Measurements from ENCODE around the gene ZGLP1.

The ZGLP1 gene

GRCh38 chr19:10277795-10278589 lies 31.6 kb downstream of the ZGLP1 start:
- Mint-ChIP-seq H3K4me1 (no peaks in the 10 kb centered on the region), H3K4me3 (no peak overlapping the region), H3K9me3 (no peaks in the 10 kb centered on the region), H3K27me3 (ENCODE audit: low read depth) (peaks cover 33% of the 10 kb centered on the region), H3K36me3 (ENCODE audit: low read depth) (no peaks in the 10 kb centered on the region), H3K27ac (no peak overlapping the region)
- no peak for TF ChIP-seq CTCF (IDR thresholded peaks at IDR 0.05; ENCODE audit: unreplicated experiment in 3 of 3)

DNA sequence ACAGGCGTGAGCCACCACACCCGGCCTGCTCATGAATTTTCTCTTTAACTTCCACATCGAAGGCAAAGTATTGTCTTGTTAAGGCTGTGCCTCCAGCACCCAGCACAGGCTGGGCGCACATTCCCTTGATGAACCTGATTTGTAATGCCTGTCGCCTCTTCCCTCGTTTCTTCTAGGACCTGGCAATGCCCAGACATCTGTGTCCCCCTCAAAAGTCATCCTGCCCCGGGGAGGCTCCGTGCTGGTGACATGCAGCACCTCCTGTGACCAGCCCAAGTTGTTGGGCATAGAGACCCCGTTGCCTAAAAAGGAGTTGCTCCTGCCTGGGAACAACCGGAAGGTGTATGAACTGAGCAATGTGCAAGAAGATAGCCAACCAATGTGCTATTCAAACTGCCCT lies 35.0 kb downstream of the ZGLP1 start:
- Mint-ChIP-seq H3K4me3 (no peak overlapping the region), H3K4me1 (no peaks in the 10 kb centered on the region), H3K27me3 (ENCODE audit: low read depth) (peaks cover 62% of the 10 kb centered on the region), H3K27ac (peak overlapping the region in 1 of 3 experiments; percentile 58), H3K9me3 (no peaks in the 10 kb centered on the region), H3K36me3 (ENCODE audit: low read depth) (no peaks in the 10 kb centered on the region)
- TF ChIP-seq CTCF (IDR thresholded peaks at IDR 0.05; ENCODE audit: unreplicated experiment in 3 of 3), result no peak

GRCh38 chr19:10271543-10272086 lies 38.0 kb downstream of the ZGLP1 start:
- peaks cover 79% of the 10 kb centered on the region for H3K27me3 Mint-ChIP-seq (ENCODE audit: low read depth)
- no peaks in the 10 kb centered on the region for H3K9me3 Mint-ChIP-seq
- no peaks in the 10 kb centered on the region for H3K4me1 Mint-ChIP-seq
- no peaks in the 10 kb centered on the region for H3K36me3 Mint-ChIP-seq (ENCODE audit: low read depth)
- H3K27ac Mint-ChIP-seq, result no peak overlapping the region
- peak overlapping the region in 2 of 3 experiments; percentile 41 to 62 for H3K4me3 Mint-ChIP-seq
- TF ChIP-seq CTCF (IDR thresholded peaks at IDR 0.05; ENCODE audit: unreplicated experiment in 3 of 3), result no peak

DNA sequence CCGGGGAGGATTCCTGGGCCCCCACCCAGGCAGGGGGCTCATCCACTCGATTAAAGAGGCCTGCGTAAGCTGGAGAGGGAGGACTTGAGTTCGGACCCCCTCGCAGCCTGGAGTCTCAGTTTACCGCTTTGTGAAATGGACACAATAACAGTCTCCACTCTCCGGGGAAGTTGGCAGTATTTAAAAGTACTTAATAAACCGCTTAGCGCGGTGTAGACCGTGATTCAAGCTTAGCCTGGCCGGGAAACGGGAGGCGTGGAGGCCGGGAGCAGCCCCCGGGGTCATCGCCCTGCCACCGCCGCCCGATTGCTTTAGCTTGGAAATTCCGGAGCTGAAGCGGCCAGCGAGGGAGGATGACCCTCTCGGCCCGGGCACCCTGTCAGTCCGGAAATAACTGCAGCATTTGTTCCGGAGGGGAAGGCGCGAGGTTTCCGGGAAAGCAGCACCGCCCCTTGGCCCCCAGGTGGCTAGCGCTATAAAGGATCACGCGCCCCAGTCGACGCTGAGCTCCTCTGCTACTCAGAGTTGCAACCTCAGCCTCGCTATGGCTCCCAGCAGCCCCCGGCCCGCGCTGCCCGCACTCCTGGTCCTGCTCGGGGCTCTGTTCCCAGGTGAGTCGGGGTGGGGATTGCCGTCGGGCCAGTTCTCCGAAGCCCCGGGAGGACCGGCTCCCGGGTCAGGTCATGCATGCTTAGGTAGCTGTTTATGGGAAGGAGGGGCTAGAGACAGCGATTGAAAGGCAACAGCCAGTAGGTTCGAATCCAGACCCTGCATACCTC lies 38.8 kb downstream of the ZGLP1 start, which contains the start of gene ICAM1:
ICAM1 (plus strand) TSS at position 505 of the 779 bp plus-strand sequence; CDS start at position 545, 40 bp downstream.
- Mint-ChIP-seq H3K27ac (no peak within 1 kb of the TSS), H3K4me1 (no peaks in the 10 kb centered on the region), H3K27me3 (ENCODE audit: low read depth) (peaks cover 79% of the 10 kb centered on the region), H3K4me3 (peak within 1 kb of the TSS; percentile 35 to 62 (median 47)), H3K9me3 (no peaks in the 10 kb centered on the region), H3K36me3 (ENCODE audit: low read depth) (no peaks in the 10 kb centered on the region)
- TF ChIP-seq CTCF (IDR thresholded peaks at IDR 0.05; ENCODE audit: unreplicated experiment in 3 of 3), result no peak

GRCh38 chr19:10270180-10270615 lies 39.4 kb downstream of the ZGLP1 start:
- Mint-ChIP-seq H3K4me1 (no peaks in the 10 kb centered on the region), H3K27ac (no peak overlapping the region), H3K4me3 (peak overlapping the region in 1 of 3 experiments; percentile 62), H3K27me3 (ENCODE audit: low read depth) (peaks cover 77% of the 10 kb centered on the region), H3K36me3 (ENCODE audit: low read depth) (no peaks in the 10 kb centered on the region), H3K9me3 (no peaks in the 10 kb centered on the region)
- TF ChIP-seq CTCF (IDR thresholded peaks at IDR 0.05; ENCODE audit: unreplicated experiment in 3 of 3), result no peak
